ENCODE results near the gene UBE2L3.
"Not testable (repeated sequence)": the region's sequence is repeated elsewhere in the genome, so short reads cannot be mapped to it uniquely, and the experiment has no call there.

UBE2L3 gene

GRCh38 chr22:21628386-21629254 lies 61.1 kb downstream of the UBE2L3 start:
- DNase-seq, result peak; percentile 51

DNA sequence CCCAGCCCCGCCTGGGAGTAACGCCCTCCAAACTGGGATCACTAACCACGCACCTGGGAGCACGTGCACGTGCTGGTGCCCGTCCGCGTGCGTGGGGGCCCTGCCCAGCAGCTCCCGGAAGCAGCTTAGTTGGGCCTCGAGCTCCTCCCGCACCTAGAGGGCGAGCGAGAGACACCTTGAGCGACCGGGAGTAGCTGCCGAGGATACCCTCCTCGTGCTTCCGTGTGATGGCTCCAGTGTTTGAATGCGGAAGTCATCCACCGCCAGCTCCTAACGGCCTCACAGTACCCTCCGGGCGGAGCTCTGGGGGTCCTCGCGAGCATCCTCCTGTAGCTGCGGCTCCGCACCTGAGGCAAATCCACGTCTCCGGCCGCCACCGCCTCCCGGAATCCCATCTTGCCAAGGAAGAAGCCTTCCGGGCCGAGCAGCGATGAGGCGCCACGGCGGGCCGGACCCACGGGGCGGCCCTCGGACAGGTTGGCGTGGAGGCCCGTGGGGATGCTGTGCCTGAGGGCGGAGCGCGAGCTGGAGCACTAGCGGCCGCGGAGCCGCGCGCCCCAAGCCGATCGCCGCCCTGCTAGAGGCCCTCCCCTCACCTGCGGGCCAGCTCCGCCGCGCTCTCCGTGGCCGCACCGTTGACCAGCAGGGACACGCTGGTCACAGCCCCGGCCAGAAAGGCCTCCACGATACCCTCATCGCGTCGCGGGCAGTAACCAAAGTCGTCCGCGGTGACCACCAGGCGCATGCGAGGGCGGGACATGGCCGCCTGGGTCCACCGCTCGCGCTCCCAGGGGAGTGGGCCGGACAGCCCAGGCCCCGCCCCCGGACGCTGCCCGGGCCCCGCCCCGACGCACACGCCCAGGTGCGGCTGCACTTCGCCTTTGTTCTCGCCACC lies 62.0 kb downstream of the UBE2L3 start, which contains the start of gene YDJC:
Gene YDJC (minus strand): TSS at position 768 of the 895 bp plus-strand sequence. CDS start 8 bp downstream, at position 760.
- peak; percentile 93 for DNase-seq

GRCh38 chr22:21631025-21631424 lies 63.5 kb downstream of the UBE2L3 start:
- no peak for DNase-seq

GRCh38 chr22:21632237-21632895 lies 64.9 kb downstream of the UBE2L3 start, which contains the start of gene CCDC116:
Gene CCDC116 (plus strand): TSS chr22:21632760. CDS start chr22:21633182, 422 bp downstream.
- DNase-seq, result peak; percentile 64

DNA sequence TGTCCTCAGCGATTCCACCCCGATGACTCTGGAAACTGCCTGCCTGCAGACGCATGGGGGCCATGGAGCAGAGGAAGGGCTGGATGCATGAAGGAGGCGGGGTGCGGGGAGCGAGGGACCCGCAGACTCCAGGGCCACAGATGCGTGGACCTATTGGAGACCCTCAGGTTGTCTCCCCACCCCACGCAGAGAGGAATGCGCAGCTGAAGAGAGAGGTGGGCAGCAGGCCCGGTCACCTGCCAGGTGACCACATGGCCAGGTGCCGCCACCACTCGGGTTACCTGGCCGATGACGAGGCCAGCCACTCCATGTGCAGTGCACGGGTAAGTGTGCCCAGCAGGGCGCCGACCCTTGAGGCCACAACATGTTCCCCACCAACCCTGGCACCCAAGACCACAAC lies 65.4 kb downstream of the UBE2L3 start:
- DNase-seq, result no peak

DNA sequence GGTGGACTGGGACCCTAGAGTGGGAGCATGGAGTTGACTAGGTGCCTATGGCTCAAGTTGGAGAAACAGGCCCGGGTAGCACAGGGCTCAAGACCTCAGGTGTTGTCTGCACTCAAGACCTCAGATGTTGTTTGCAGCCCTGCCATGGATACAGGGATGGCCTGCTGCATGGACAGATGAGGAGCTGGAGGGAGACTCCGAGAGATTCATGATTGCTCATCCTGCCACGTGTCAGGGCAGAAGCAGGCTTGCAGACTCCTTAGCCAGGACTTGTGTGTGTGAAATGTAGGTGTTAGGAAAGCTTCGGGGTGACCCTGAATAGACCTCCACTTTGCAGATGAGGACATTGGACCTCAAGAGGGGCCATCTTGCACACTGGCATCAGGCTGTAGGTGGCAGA lies 66.0 kb downstream of the UBE2L3 start:
- no peak for DNase-seq

- DNase-seq, result no peak
Measured at GRCh38 chr22:21634081-21634480, 66.6 kb downstream of the UBE2L3 start.

- peak; percentile 42 for DNase-seq
Measured at GRCh38 chr22:21634844-21635243, 67.3 kb downstream of the UBE2L3 start.

GRCh38 chr22:21635771-21636510 lies 68.4 kb downstream of the UBE2L3 start:
- no peak for DNase-seq

DNA sequence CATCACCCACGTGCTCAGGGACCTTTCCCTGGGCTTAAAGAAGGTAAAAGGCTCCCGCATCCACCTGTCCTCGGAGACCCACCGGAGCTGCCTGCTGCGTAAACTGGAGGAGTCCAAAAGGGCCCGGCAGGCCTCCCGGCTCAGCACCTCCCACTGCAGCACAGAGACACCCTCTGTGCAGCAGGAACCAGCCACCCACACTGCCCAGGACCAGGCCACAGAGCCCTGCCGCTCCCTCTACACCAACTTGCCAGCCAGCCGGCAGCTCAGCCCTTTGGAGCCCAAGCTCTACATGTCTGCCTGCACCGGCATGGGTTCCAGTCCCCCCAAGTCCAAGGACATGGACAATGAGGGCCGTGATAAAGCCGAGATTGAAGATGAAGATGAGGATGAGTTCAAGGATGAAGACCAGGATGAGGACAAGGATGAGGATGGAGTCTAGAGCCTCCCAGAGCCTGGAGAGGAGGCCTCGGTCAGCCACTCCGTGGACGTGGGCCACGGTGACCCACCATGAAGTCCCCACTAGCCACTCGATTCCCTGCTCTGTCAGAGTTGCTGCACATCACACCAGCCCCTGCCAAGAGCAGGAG lies 69.2 kb downstream of the UBE2L3 start:
- no peak for DNase-seq

- DNase-seq, result not testable (repeated sequence)
Measured at GRCh38 chr22:21637450-21637849, 69.9 kb downstream of the UBE2L3 start.

DNA sequence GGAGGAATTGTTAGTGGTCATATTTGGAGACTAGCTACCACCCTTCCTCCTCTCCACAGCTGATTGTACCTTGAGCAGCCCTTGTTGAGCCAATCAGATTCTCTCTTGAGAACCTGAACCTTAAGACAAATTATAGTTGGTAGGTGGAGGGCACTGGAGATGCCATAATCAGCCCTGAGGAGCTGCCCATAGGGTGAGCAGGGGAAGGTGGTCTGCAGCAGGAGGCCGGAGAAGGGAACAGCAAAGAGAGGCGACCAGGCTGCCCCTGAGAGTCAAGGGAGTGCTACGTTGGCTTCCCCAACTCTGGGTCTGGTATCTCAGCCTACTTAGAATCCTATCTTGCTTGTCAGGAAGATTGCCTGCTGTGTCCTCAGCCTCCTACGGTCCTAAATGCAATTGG lies 71.8 kb downstream of the UBE2L3 start:
- DNase-seq, result no peak

GRCh38 chr22:21640810-21641209 lies 73.3 kb downstream of the UBE2L3 start:
- DNase-seq, result no peak

DNA sequence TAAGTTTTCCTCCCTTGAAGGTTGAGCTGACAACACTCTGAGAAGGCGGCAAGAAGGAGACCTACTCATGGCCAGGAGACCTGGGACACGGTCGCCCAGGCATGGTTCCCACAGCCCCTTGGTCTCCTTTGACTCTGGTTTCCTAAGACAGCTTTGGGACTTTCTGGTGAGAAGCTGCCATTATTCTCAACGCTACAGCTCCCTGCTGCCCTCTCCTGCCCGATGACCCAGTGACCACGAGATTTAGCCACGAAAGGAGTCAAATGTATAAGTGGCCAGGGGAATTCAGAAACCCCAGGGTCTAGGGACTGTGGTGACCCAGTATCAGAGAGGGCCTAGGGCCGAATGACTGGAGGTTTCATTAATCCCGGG lies 73.9 kb downstream of the UBE2L3 start:
- peak; percentile 67 for DNase-seq

GRCh38 chr22:21641789-21642583 lies 74.5 kb downstream of the UBE2L3 start, which contains the start of gene SDF2L1:
Gene SDF2L1 (plus strand): TSS chr22:21642302. CDS start chr22:21642337, 35 bp downstream.
- peak; percentile 99 for DNase-seq

DNA sequence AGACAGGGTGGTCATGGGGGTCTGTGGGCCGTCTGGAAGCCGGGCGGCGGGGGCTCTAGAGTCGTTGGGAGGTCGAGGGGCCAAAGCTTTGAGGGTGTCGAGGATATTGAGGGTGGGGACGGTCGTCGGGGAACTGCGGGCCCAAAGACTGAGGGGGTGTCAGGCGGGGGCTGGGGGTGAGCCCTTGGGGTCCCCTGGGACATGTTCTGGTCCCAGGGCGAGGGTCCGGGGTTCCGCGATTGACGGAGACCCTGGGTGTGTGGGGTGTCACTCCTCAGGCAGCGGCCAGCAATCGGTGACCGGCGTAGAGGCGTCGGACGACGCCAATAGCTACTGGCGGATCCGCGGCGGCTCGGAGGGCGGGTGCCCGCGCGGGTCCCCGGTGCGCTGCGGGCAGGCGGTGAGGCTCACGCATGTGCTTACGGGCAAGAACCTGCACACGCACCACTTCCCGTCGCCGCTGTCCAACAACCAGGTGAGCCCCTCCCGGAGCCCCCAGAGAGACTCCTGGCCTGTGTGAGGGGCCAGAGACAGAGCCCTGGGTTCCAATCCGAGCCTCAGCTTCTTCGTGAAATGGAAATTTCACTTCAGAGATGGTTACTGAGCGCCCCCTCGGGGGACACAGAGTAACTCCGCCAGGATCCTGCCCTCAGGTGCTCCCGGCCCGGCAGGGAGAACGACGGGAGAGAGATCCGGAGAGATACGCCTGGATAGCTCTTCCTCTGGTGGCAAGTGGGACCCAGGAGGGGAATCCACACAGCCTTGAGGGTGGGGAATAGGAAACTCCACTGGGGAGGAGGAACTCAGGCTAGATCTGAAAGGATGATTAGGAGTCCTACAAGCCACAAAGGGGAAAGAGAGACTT lies 75.3 kb downstream of the UBE2L3 start:
- peak; percentile 79 for DNase-seq

GRCh38 chr22:21643533-21644357 lies 76.2 kb downstream of the UBE2L3 start:
- DNase-seq, result no peak

GRCh38 chr22:21645513-21645912 lies 78.0 kb downstream of the UBE2L3 start:
- not testable (repeated sequence) for DNase-seq

Data from NCI-H82 (cell line).